GM19324 (cell line): ENCODE measurements around the gene BAG5.
A peak's percentile ranks its signal among the peaks of the same experiment; 100 is the strongest.
"Not testable (repeated sequence)": the region's sequence is repeated elsewhere in the genome, so short reads cannot be mapped to it uniquely, and the experiment has no call there.

Experiments
- ATAC-seq: cut with Tn5 transposase; IDR thresholded peaks from one replicate; pipeline ENCODE4 v1.9.1; 2021; ENCODE audit warnings: mild to moderate bottlenecking, moderate library complexity; ENCODE audit not compliant: unreplicated experiment, low FRiP score

BAG5 gene

GRCh38 chr14:103562429-103563225 is at the start of gene BAG5, which contains the start of gene COA8:
BAG5 (minus strand) TSS chr14:103562657; CDS start chr14:103561164, 1,493 bp downstream.
COA8 (plus strand) TSS chr14:103562960; CDS start chr14:103563002, 42 bp downstream.
- ATAC-seq = peak; percentile 86

GRCh38 chr14:103611215-103611614 is 48.8 kb upstream of the BAG5 start:
- ATAC-seq = no peak

GRCh38 chr14:103609081-103609480 is 46.6 kb upstream of the BAG5 start:
- ATAC-seq = not testable (repeated sequence)

- ATAC-seq = no peak
These were observed 45.4 kb upstream of the BAG5 start for GRCh38 chr14:103607822-103608221.

- no peak for ATAC-seq
These were observed 44.7 kb upstream of the BAG5 start for GRCh38 chr14:103606963-103607668.

- no peak for ATAC-seq
These were observed 42.2 kb upstream of the BAG5 start for GRCh38 chr14:103604620-103605019.

GRCh38 chr14:103600503-103600902 is 38.0 kb upstream of the BAG5 start:
- ATAC-seq = no peak

- no peak for ATAC-seq
These were observed 35.3 kb upstream of the BAG5 start for GRCh38 chr14:103597623-103598377.

- ATAC-seq = no peak
These were observed 31.8 kb upstream of the BAG5 start for GRCh38 chr14:103594265-103594664.

- peak; percentile 77 for ATAC-seq
These were observed 31.1 kb upstream of the BAG5 start for GRCh38 chr14:103593577-103593976.

GRCh38 chr14:103584326-103584915 is 22.0 kb upstream of the BAG5 start:
- no peak for ATAC-seq

- no peak for ATAC-seq
These were observed 19.7 kb upstream of the BAG5 start for GRCh38 chr14:103581954-103582703.

GRCh38 chr14:103581206-103581605 is 18.7 kb upstream of the BAG5 start:
- no peak for ATAC-seq

GRCh38 chr14:103578401-103579075 is 16.1 kb upstream of the BAG5 start:
- ATAC-seq = no peak

GRCh38 chr14:103576371-103577024 is 14.0 kb upstream of the BAG5 start:
- ATAC-seq = no peak

GRCh38 chr14:103574707-103575285 is 12.3 kb upstream of the BAG5 start:
- ATAC-seq = no peak

- no peak for ATAC-seq
These were observed 11.6 kb upstream of the BAG5 start for GRCh38 chr14:103574104-103574503.

GRCh38 chr14:103569408-103569807 is 7.0 kb upstream of the BAG5 start:
- no peak for ATAC-seq
